ENCODE data around the gene UVSSA.
"Not testable (repeated sequence)": the region's sequence is repeated elsewhere in the genome, so short reads cannot be mapped to it uniquely, and the experiment has no call there.

Gene UVSSA

GRCh38 chr4:1366371-1367229, 19.6 kb downstream of the UVSSA start:
- DNase-seq = no peak

GRCh38 chr4:1367230-1367935, 20.4 kb downstream of the UVSSA start:
- no peak for DNase-seq

- DNase-seq = no peak
These were observed 20.9 kb downstream of the UVSSA start for GRCh38 chr4:1367936-1368289.

- DNase-seq = no peak
These were observed 21.5 kb downstream of the UVSSA start for GRCh38 chr4:1368421-1369090.

GRCh38 chr4:1369091-1369450, 22.1 kb downstream of the UVSSA start:
- DNase-seq = no peak

- no peak for DNase-seq
These were observed 22.6 kb downstream of the UVSSA start for GRCh38 chr4:1369479-1370079.

- no peak for DNase-seq
These were observed 23.5 kb downstream of the UVSSA start for GRCh38 chr4:1370321-1371124.

GRCh38 chr4:1371176-1372165, 24.5 kb downstream of the UVSSA start:
- DNase-seq = no peak

- not testable (repeated sequence) for DNase-seq
These were observed 25.6 kb downstream of the UVSSA start for GRCh38 chr4:1372576-1372975.

- DNase-seq = no peak
These were observed 27.1 kb downstream of the UVSSA start for GRCh38 chr4:1373892-1374705.

GRCh38 chr4:1374706-1375045, 27.7 kb downstream of the UVSSA start:
- no peak for DNase-seq

GRCh38 chr4:1375051-1375721, 28.2 kb downstream of the UVSSA start:
- no peak for DNase-seq

GRCh38 chr4:1375761-1376322, 28.8 kb downstream of the UVSSA start:
- DNase-seq = no peak

GRCh38 chr4:1376391-1376840, 29.4 kb downstream of the UVSSA start:
- no peak for DNase-seq

- no peak for DNase-seq
These were observed 30.0 kb downstream of the UVSSA start for GRCh38 chr4:1376841-1377605.

GRCh38 chr4:1377606-1378261, 30.7 kb downstream of the UVSSA start:
- DNase-seq = no peak

- DNase-seq = no peak
These were observed 31.7 kb downstream of the UVSSA start for GRCh38 chr4:1378559-1379231.

Data from hematopoietic multipotent progenitor cell treated with erythropoietin and hydrocortisone succinate and interleukin-3 and kit ligand, for 4 days (in vitro differentiated cells).